ENCODE results near the gene REST.

DNA sequence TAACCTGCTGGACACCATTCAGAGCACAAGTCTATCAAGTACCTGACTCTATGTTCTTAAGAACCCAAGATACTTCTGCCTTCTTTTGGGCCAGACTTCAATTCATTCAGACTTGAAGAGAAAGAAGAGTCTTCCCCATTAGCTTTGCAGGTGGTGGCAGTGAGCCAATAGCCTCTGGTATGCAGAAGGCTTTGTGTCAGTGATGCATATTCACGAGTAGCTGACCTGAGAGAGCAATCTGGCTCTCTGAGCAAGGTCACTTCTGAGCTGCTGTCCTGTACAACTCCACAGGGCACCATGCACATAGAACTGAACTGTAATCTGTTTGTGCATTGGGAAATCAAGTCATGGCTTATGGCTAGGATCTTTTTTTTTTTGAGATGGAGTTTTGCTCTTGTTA, 46.3 kb upstream of the REST start:
- TF ChIP-seq RAD21 (conservative IDR thresholded peaks at IDR 0.05 in 1 of 2, IDR thresholded peaks at IDR 0.05 in 1 of 2) (no peak), CEBPB (IDR thresholded peaks at IDR 0.05) (no peak), POLR2A (IDR thresholded peaks at IDR 0.05; ENCODE audit: low read length) (no peak), MAZ (IDR thresholded peaks at IDR 0.05; ENCODE audit: borderline replicate concordance, low read depth, low read length) (no peak), RCOR1 (IDR thresholded peaks at IDR 0.05; ENCODE audit: low read depth, low read length) (no peak), SMC3 (IDR thresholded peaks at IDR 0.05) (no peak), MAX (IDR thresholded peaks at IDR 0.05) (no peak), HMGXB4 (CRISPR knock-in tag; IDR thresholded peaks at IDR 0.05; ENCODE audit: borderline replicate concordance) (no peak), TP53 (CRISPR knock-in tag; IDR thresholded peaks at IDR 0.05) (no peak), MAFK (IDR thresholded peaks at IDR 0.05; ENCODE audit: partially characterized antibody) (no peak), EP300 (IDR thresholded peaks at IDR 0.05) (no peak), EHMT2 (IDR thresholded peaks at IDR 0.05; ENCODE audit: low read depth) (no peak), CBX8 (IDR thresholded peaks at IDR 0.05) (no peak)
- TF ChIP-seq, protein P1, sequence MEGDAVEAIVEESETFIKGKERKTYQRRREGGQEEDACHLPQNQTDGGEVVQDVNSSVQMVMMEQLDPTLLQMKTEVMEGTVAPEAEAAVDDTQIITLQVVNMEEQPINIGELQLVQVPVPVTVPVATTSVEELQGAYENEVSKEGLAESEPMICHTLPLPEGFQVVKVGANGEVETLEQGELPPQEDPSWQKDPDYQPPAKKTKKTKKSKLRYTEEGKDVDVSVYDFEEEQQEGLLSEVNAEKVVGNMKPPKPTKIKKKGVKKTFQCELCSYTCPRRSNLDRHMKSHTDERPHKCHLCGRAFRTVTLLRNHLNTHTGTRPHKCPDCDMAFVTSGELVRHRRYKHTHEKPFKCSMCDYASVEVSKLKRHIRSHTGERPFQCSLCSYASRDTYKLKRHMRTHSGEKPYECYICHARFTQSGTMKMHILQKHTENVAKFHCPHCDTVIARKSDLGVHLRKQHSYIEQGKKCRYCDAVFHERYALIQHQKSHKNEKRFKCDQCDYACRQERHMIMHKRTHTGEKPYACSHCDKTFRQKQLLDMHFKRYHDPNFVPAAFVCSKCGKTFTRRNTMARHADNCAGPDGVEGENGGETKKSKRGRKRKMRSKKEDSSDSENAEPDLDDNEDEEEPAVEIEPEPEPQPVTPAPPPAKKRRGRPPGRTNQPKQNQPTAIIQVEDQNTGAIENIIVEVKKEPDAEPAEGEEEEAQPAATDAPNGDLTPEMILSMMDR (IDR thresholded peaks at IDR 0.05) = no peak
